Thoracic aorta (tissue), 2 donors: ENCODE results near the gene IL11RA. TPM values are rescaled to one million over a fixed set of nuclear protein-coding genes. Genes with fewer than 3 reads are reported as not detected.

ENCODE experiments used
- ATAC-seq: fragments of 150-250 bp; one replicate; pipeline ENCODE4 v1.8.0; 2017; ENCODE audit warnings: low read depth; ENCODE audit not compliant: insufficient number of reproducible peaks, low FRiP score
- DNase-seq: peaks from one replicate; pipeline ENCODE4 v3.0.0-alpha.2; 2020; ENCODE audit warnings: low spot score
- H3K27ac ChIP-seq, 2 donors: fragments of 200-600 bp; sonication (generic); 1 replicate in 1 of 2; 2 replicates in 1 of 2; pipeline ENCODE4 v1.5.1; 2016; ENCODE audit warnings: mild to moderate bottlenecking in 2 of 2, moderate library complexity in 2 of 2
- H3K27me3 ChIP-seq: fragments of 200-600 bp; sonication (generic); replicated peaks from 2 replicates; pipeline ENCODE4 v1.6.0; 2016; ENCODE audit warnings: mild to moderate bottlenecking; ENCODE audit not compliant: insufficient read depth
- H3K36me3 ChIP-seq: fragments of 200-600 bp; sonication (generic); one replicate; pipeline ENCODE4 v1.5.1; 2016
- H3K4me1 ChIP-seq, 2 donors: fragments of 200-600 bp; sonication (generic); 1 replicate in 1 of 2; 2 replicates in 1 of 2; pipeline versions ENCODE4 v1.5.1 to v1.6.0; 2016; ENCODE audit warnings: low read depth in 2 of 2, mild to moderate bottlenecking in 1 of 2; ENCODE audit not compliant: control insufficient read depth in 1 of 2
- H3K4me3 ChIP-seq: fragments of 200-600 bp; sonication (generic); 2 replicates; pipeline ENCODE4 v1.5.1; 2016; ENCODE audit warnings: mild to moderate bottlenecking
- H3K9me3 ChIP-seq: fragments of 200-600 bp; sonication (generic); 2 replicates; pipeline ENCODE4 v1.5.1; 2016
- CTCF ChIP-seq: fragments of 200-600 bp; sonication (generic); IDR thresholded peaks from one replicate; pipeline ENCODE4 v1.5.1; 2019; ENCODE audit warnings: antibody characterized with exemption
- total RNA-seq, 2 donors: library from RNA; depleted of rRNA; stranded (reverse); fragments of >200 nt; gene quantifications; one replicate each; pipeline versions ENCODE4 v1.1.0 to v1.2.3, GENCODE V29; 2016

The IL11RA gene
- total RNA-seq, 2 donors from 2014 or later: 81.3 to 99.0 TPM

- Histone ChIP-seq H3K4me3 (no peak overlapping the region), H3K36me3 (no peaks in the 10 kb centered on the region), H3K4me1 (peaks cover 3 to 21% of the 10 kb centered on the region in 2 donors), H3K27ac (no peak overlapping the region), H3K27me3 (no peaks in the 10 kb centered on the region), H3K9me3 (no peaks in the 10 kb centered on the region)
- no peak for TF ChIP-seq CTCF
- no peak for DNase-seq
- no peak for ATAC-seq
Measured at GRCh38 chr9:34693560-34693959, 41.6 kb downstream of the IL11RA start.

- DNase-seq: no peak
- ATAC-seq: no peak
- TF ChIP-seq CTCF: no peak
- Histone ChIP-seq H3K36me3 (no peaks in the 10 kb centered on the region), H3K9me3 (no peaks in the 10 kb centered on the region), H3K4me1 (peaks cover 3 to 14% of the 10 kb centered on the region in 2 donors), H3K4me3 (no peak overlapping the region), H3K27ac (no peak overlapping the region), H3K27me3 (no peaks in the 10 kb centered on the region)
Measured at GRCh38 chr9:34694811-34695210, 42.8 kb downstream of the IL11RA start.

GRCh38 chr9:34701023-34701768, 49.2 kb downstream of the IL11RA start:
- Histone ChIP-seq H3K27ac (peak overlapping the region; percentile 72 to 74), H3K27me3 (no peaks in the 10 kb centered on the region), H3K36me3 (no peaks in the 10 kb centered on the region), H3K4me1 (peaks cover 0 to 3% of the 10 kb centered on the region in 2 donors), H3K4me3 (peak overlapping the region; percentile 74), H3K9me3 (no peaks in the 10 kb centered on the region)
- DNase-seq: peak; percentile 41
- peak; percentile 96 for TF ChIP-seq CTCF
- ATAC-seq: peak; percentile 85

GRCh38 chr9:34701769-34702736, 50.1 kb downstream of the IL11RA start:
- Histone ChIP-seq H3K4me1 (peaks cover 0 to 3% of the 10 kb centered on the region in 2 donors), H3K27me3 (no peaks in the 10 kb centered on the region), H3K4me3 (peak overlapping the region; percentile 74), H3K9me3 (no peaks in the 10 kb centered on the region), H3K36me3 (no peaks in the 10 kb centered on the region), H3K27ac (peak overlapping the region; percentile 72 to 74)
- ATAC-seq (peak; percentile 82), DNase-seq (peak; percentile 51)
- TF ChIP-seq CTCF: peak; percentile 97

GRCh38 chr9:34707130-34707529, 55.1 kb downstream of the IL11RA start:
- Histone ChIP-seq H3K27me3 (no peaks in the 10 kb centered on the region), H3K9me3 (no peaks in the 10 kb centered on the region), H3K36me3 (no peaks in the 10 kb centered on the region), H3K4me3 (no peak overlapping the region), H3K27ac (no peak overlapping the region), H3K4me1 (peaks cover 7% of the 10 kb centered on the region in 2 donors)
- ATAC-seq: no peak
- no peak for DNase-seq
- no peak for TF ChIP-seq CTCF
